Measurements from ENCODE around the gene NKPD1.

DNA sequence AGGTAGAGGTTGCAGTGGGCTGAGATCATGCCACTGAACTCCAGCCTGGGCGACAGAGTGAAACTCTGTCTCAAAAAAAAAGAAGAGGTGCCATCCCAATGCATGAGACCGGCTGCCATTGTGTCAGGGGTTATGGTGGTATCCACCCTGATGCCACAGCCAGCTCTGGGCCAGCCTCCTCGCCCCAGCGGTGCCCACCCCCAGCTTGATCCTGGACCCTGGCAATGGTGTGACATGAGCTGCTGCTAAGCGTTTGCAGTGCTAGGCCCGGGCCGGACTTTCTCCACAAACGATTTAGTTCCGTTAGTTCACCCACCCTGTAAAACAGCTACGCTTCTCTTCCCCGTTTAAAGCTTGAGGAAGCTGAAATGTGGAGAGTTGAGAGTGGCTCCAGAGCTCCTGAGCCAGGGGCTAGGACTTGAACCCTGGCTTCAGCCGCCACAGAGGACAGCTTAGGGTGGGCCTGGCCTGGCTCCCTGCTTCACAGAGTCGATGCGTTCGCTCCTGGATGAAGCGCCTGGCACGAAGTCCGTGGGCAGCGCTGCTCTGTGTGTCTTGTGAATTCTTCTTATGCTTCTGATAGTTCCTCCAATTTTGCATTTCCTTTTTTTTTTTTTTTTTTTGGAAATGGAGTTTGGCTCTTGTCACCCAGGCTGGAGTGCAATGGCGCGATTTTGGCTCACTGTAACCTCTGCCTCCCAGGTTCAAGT, 25.5 kb downstream of the NKPD1 start:
- TF ChIP-seq CTCF (IDR thresholded peaks at IDR 0.05 in 4 of 5, conservative IDR thresholded peaks at IDR 0.05 in 1 of 5) (no peak), POLR2A (IDR thresholded peaks at IDR 0.05) (no peak)

All from gastrocnemius medialis (tissue), 4 donors.